Peyer's patch (tissue), 4 donors: ENCODE measurements around the gene CERS6.
"Not testable (repeated sequence)": the region's sequence is repeated elsewhere in the genome, so short reads cannot be mapped to it uniquely, and the experiment has no call there.

ENCODE experiments used
- CTCF ChIP-seq, 6 experiments: fragments of 450-650 bp in 4 of 6; fragments of 200-600 bp in 2 of 6; sonication (generic) in 1 of 6; IDR thresholded peaks; one replicate each; pipeline ENCODE4 v1.5.1; 2017 to 2019; ENCODE audit warnings: antibody characterized with exemption in 6 of 6, mild to moderate bottlenecking in 3 of 6, moderate library complexity in 1 of 6
- POLR2A ChIP-seq, 2 donors: fragments of 450-650 bp; IDR thresholded peaks; one replicate each; pipeline ENCODE4 v1.5.1; 2017; ENCODE audit warnings: antibody characterized with exemption in 2 of 2, mild to moderate bottlenecking in 2 of 2, moderate library complexity in 2 of 2

- not testable (repeated sequence) for TF ChIP-seq POLR2A, CTCF (IDR thresholded peaks at IDR 0.05)
These were observed 201.3 kb downstream of the CERS6 start for GRCh38 chr2:168657378-168657777.
